Effector memory CD8-positive, alpha-beta T cell (primary cell): Measurements from ENCODE around the gene KRI1.

Source experiments
- ATAC-seq: fragments of 150-1000 bp; cut with Tn5 transposase; replicated peaks from 2 replicates; pipeline ENCODE4 v1.10.0; 2021; ENCODE audit warnings: mild to moderate bottlenecking, moderate library complexity
- DNase-seq, 3 experiments: peaks; one replicate each; pipeline ENCODE4 v3.0.0; 2021
- H3K27ac Mint-ChIP-seq, 2 donors: one replicate each; pipeline ENCODE4 v1.8.0; 2022; ENCODE audit warnings: mild to moderate bottlenecking in 2 of 2, mixed read lengths in 2 of 2, moderate library complexity in 2 of 2
- H3K27me3 Mint-ChIP-seq, 2 donors: one replicate each; pipeline ENCODE4 v1.8.0; 2022; ENCODE audit warnings: mixed read lengths in 2 of 2
- H3K36me3 Mint-ChIP-seq: one replicate; pipeline ENCODE4 v1.8.0; 2022; ENCODE audit warnings: mild to moderate bottlenecking, moderate library complexity, mixed read lengths; ENCODE audit not compliant: insufficient read depth
- H3K4me1 Mint-ChIP-seq, 2 donors: one replicate each; pipeline ENCODE4 v1.8.0; 2022; ENCODE audit warnings: low read depth in 2 of 2, mixed read lengths in 2 of 2
- H3K4me3 Mint-ChIP-seq, 2 donors: one replicate each; pipeline ENCODE4 v1.8.0; 2022; ENCODE audit warnings: mild to moderate bottlenecking in 2 of 2, mixed read lengths in 2 of 2, moderate library complexity in 2 of 2
- H3K9me3 Mint-ChIP-seq, 2 donors: one replicate each; pipeline ENCODE4 v1.8.0; 2022; ENCODE audit warnings: mixed read lengths in 2 of 2

Gene KRI1

GRCh38 chr19:10567656-10568055, 1.8 kb upstream of the KRI1 start:
- H3K27me3 Mint-ChIP-seq: no peaks in the 10 kb centered on the region
- H3K27ac Mint-ChIP-seq: peak overlapping the region; percentile 92 to 95
- H3K36me3 Mint-ChIP-seq: peaks cover 52% of the 10 kb centered on the region
- peak overlapping the region; percentile 87 to 90 for H3K4me3 Mint-ChIP-seq
- DNase-seq (no peak), ATAC-seq (no peak)
- H3K4me1 Mint-ChIP-seq: peaks cover 39 to 51% of the 10 kb centered on the region in 2 donors
- no peaks in the 10 kb centered on the region for H3K9me3 Mint-ChIP-seq

- Mint-ChIP-seq H3K4me3 (peak overlapping the region; percentile 87 to 90), H3K36me3 (peaks cover 51% of the 10 kb centered on the region), H3K27me3 (no peaks in the 10 kb centered on the region), H3K9me3 (no peaks in the 10 kb centered on the region), H3K4me1 (peaks cover 31 to 45% of the 10 kb centered on the region in 2 donors), H3K27ac (peak overlapping the region; percentile 92 to 95)
- ATAC-seq (peak; percentile 37), DNase-seq (peak; percentile 72 to 81 (median 75))
Observed at GRCh38 chr19:10566658-10567410, 1.0 kb upstream of the KRI1 start.

GRCh38 chr19:10566408-10566657, 523 bp upstream of the KRI1 start:
- no peaks in the 10 kb centered on the region for H3K9me3 Mint-ChIP-seq
- H3K27ac Mint-ChIP-seq: peak overlapping the region; percentile 92 to 95
- DNase-seq (no peak), ATAC-seq (no peak)
- H3K36me3 Mint-ChIP-seq: peaks cover 53% of the 10 kb centered on the region
- peaks cover 31 to 45% of the 10 kb centered on the region in 2 donors for H3K4me1 Mint-ChIP-seq
- no peaks in the 10 kb centered on the region for H3K27me3 Mint-ChIP-seq
- peak overlapping the region; percentile 87 to 90 for H3K4me3 Mint-ChIP-seq

- H3K4me1 Mint-ChIP-seq: peaks cover 31 to 45% of the 10 kb centered on the region in 2 donors
- H3K27me3 Mint-ChIP-seq: no peaks in the 10 kb centered on the region
- H3K9me3 Mint-ChIP-seq: no peaks in the 10 kb centered on the region
- ATAC-seq (peak; percentile 5), DNase-seq (peak; percentile 28 to 48 (median 37))
- H3K4me3 Mint-ChIP-seq: peak overlapping the region; percentile 87 to 90
- peaks cover 64% of the 10 kb centered on the region for H3K36me3 Mint-ChIP-seq
- H3K27ac Mint-ChIP-seq: peak overlapping the region; percentile 92 to 95
Observed at GRCh38 chr19:10565028-10565566, 713 bp downstream of the KRI1 start.

GRCh38 chr19:10562609-10563008, 3.2 kb downstream of the KRI1 start:
- ATAC-seq: no peak
- H3K4me1 Mint-ChIP-seq: peaks cover 28 to 30% of the 10 kb centered on the region in 2 donors
- H3K4me3 Mint-ChIP-seq: no peak overlapping the region
- peaks cover 74% of the 10 kb centered on the region for H3K36me3 Mint-ChIP-seq
- DNase-seq: no peak
- H3K27ac Mint-ChIP-seq: peak overlapping the region in 1 of 2 donors; percentile 23
- H3K27me3 Mint-ChIP-seq: no peaks in the 10 kb centered on the region
- no peaks in the 10 kb centered on the region for H3K9me3 Mint-ChIP-seq

GRCh38 chr19:10560154-10560553, 5.7 kb downstream of the KRI1 start:
- peaks cover 69% of the 10 kb centered on the region for H3K36me3 Mint-ChIP-seq
- ATAC-seq (no peak), DNase-seq (no peak)
- peaks cover 14 to 15% of the 10 kb centered on the region in 2 donors for H3K4me1 Mint-ChIP-seq
- H3K27me3 Mint-ChIP-seq: no peaks in the 10 kb centered on the region
- peak overlapping the region in 1 of 2 donors; percentile 8 for H3K27ac Mint-ChIP-seq
- no peaks in the 10 kb centered on the region for H3K9me3 Mint-ChIP-seq
- H3K4me3 Mint-ChIP-seq: no peak overlapping the region

GRCh38 chr19:10557603-10558197, 8.1 kb downstream of the KRI1 start:
- H3K36me3 Mint-ChIP-seq: peaks cover 83% of the 10 kb centered on the region
- ATAC-seq: no peak
- H3K4me1 Mint-ChIP-seq: peaks cover 27 to 28% of the 10 kb centered on the region in 2 donors

GRCh38 chr19:10555610-10555973, 10.2 kb downstream of the KRI1 start:
- peaks cover 34 to 40% of the 10 kb centered on the region in 2 donors for H3K4me1 Mint-ChIP-seq
- ATAC-seq (no peak), DNase-seq (no peak)
- peak overlapping the region; percentile 74 to 94 for H3K27ac Mint-ChIP-seq
- no peaks in the 10 kb centered on the region for H3K9me3 Mint-ChIP-seq
- H3K36me3 Mint-ChIP-seq: peaks cover 85% of the 10 kb centered on the region
- peak overlapping the region in 1 of 2 donors; percentile 21 for H3K4me3 Mint-ChIP-seq
- H3K27me3 Mint-ChIP-seq: no peaks in the 10 kb centered on the region

More at GRCh38 chr19:10557603-10558197, 8.1 kb downstream of the KRI1 start:
- H3K27me3 Mint-ChIP-seq: no peaks in the 10 kb centered on the region
- H3K27ac Mint-ChIP-seq: peak overlapping the region in 1 of 2 donors; percentile 79
- DNase-seq: no peak
- no peaks in the 10 kb centered on the region for H3K9me3 Mint-ChIP-seq
- H3K4me3 Mint-ChIP-seq: no peak overlapping the region

- ATAC-seq: no peak
- peak overlapping the region; percentile 74 to 94 for H3K27ac Mint-ChIP-seq
Observed at GRCh38 chr19:10554760-10555609, 10.8 kb downstream of the KRI1 start.

GRCh38 chr19:10553943-10554381, 11.8 kb downstream of the KRI1 start:
- H3K36me3 Mint-ChIP-seq: peaks cover 87% of the 10 kb centered on the region

More at GRCh38 chr19:10554760-10555609, 10.8 kb downstream of the KRI1 start:
- Mint-ChIP-seq H3K4me1 (peaks cover 35 to 40% of the 10 kb centered on the region in 2 donors), H3K36me3 (peaks cover 87% of the 10 kb centered on the region), H3K4me3 (peak overlapping the region; percentile 75 to 76), H3K9me3 (no peaks in the 10 kb centered on the region), H3K27me3 (no peaks in the 10 kb centered on the region)
- no peak for DNase-seq

GRCh38 chr19:10553087-10553667, 12.6 kb downstream of the KRI1 start:
- peaks cover 34 to 40% of the 10 kb centered on the region in 2 donors for H3K4me1 Mint-ChIP-seq
- no peaks in the 10 kb centered on the region for H3K9me3 Mint-ChIP-seq
- H3K27me3 Mint-ChIP-seq: no peaks in the 10 kb centered on the region
- peak overlapping the region; percentile 75 to 76 for H3K4me3 Mint-ChIP-seq
- peaks cover 87% of the 10 kb centered on the region for H3K36me3 Mint-ChIP-seq
- DNase-seq (no peak), ATAC-seq (no peak)
- peak overlapping the region; percentile 93 to 94 for H3K27ac Mint-ChIP-seq

More at GRCh38 chr19:10553943-10554381, 11.8 kb downstream of the KRI1 start:
- ATAC-seq (peak; percentile 88), DNase-seq (peak; percentile 63 to 70 (median 70))
- Mint-ChIP-seq H3K27ac (peak overlapping the region; percentile 93 to 94), H3K4me1 (peaks cover 35 to 40% of the 10 kb centered on the region in 2 donors), H3K27me3 (no peaks in the 10 kb centered on the region), H3K4me3 (peak overlapping the region; percentile 75 to 76), H3K9me3 (no peaks in the 10 kb centered on the region)

GRCh38 chr19:10552510-10553053, 13.2 kb downstream of the KRI1 start:
- ATAC-seq (no peak), DNase-seq (no peak)
- peaks cover 32 to 40% of the 10 kb centered on the region in 2 donors for H3K4me1 Mint-ChIP-seq
- peaks cover 84% of the 10 kb centered on the region for H3K36me3 Mint-ChIP-seq
- peak overlapping the region; percentile 93 to 94 for H3K27ac Mint-ChIP-seq
- peak overlapping the region; percentile 75 to 76 for H3K4me3 Mint-ChIP-seq
- H3K9me3 Mint-ChIP-seq: no peaks in the 10 kb centered on the region
- H3K27me3 Mint-ChIP-seq: no peaks in the 10 kb centered on the region
